C4-2B (cell line): ENCODE measurements around the gene FIGNL1.

Source experiments
- H3K27ac ChIP-seq: fragments of 450-650 bp; 2 replicates; pipeline ENCODE4 v1.5.1; 2017
- CTCF ChIP-seq: fragments of 450-650 bp; conservative IDR thresholded peaks from 2 replicates; pipeline ENCODE4 v1.5.1; 2017; ENCODE audit warnings: mild to moderate bottlenecking
- ZFX ChIP-seq: fragments of 450-650 bp; IDR thresholded peaks from 2 replicates; pipeline ENCODE4 v1.6.1; 2017

Gene FIGNL1

GRCh38 chr7:50405221-50405620 lies 44.9 kb downstream of the FIGNL1 start:
- TF ChIP-seq CTCF = no peak
- 0 out of 2 replicates have a peak, but pooled peaks have one; percentile 14 for TF ChIP-seq ZFX
- no peak overlapping the region for H3K27ac ChIP-seq

GRCh38 chr7:50404392-50404791 lies 45.8 kb downstream of the FIGNL1 start:
- H3K27ac ChIP-seq = no peak overlapping the region
- no peak; the same call in 1 of the 2 replicates for TF ChIP-seq CTCF
- no peak for TF ChIP-seq ZFX

GRCh38 chr7:50400114-50400513 lies 50.0 kb downstream of the FIGNL1 start:
- no peak overlapping the region for H3K27ac ChIP-seq
- no peak for TF ChIP-seq ZFX
- TF ChIP-seq CTCF = no peak

- TF ChIP-seq CTCF (no peak), ZFX (no peak)
- no peak overlapping the region for H3K27ac ChIP-seq
These were observed 50.5 kb downstream of the FIGNL1 start for GRCh38 chr7:50399635-50400034.

GRCh38 chr7:50399206-50399605 lies 50.9 kb downstream of the FIGNL1 start:
- no peak overlapping the region for H3K27ac ChIP-seq
- no peak for TF ChIP-seq CTCF
- no peak for TF ChIP-seq ZFX

- TF ChIP-seq ZFX (no peak), CTCF (no peak)
- no peak overlapping the region for H3K27ac ChIP-seq
These were observed 52.2 kb downstream of the FIGNL1 start for GRCh38 chr7:50397971-50398324.

- TF ChIP-seq ZFX (no peak), CTCF (no peak)
- no peak overlapping the region for H3K27ac ChIP-seq
These were observed 52.7 kb downstream of the FIGNL1 start for GRCh38 chr7:50397320-50397970.
